Neutrophil (primary cell): Measurements from ENCODE around the gene HYAL4.
"Not testable (repeated sequence)": the region's sequence is repeated elsewhere in the genome, so short reads cannot be mapped to it uniquely, and the experiment has no call there.

Source experiments
- H3K27ac ChIP-seq: fragments of 200-600 bp; sonication (generic); 2 replicates; pipeline ENCODE4 v1.5.1; 2016; ENCODE audit warnings: mild to moderate bottlenecking, moderate library complexity
- H3K27me3 ChIP-seq: fragments of 200-600 bp; sonication (generic); 2 replicates; pipeline ENCODE4 v1.6.0; 2016; ENCODE audit warnings: mild to moderate bottlenecking
- H3K36me3 ChIP-seq: fragments of 200-600 bp; sonication (generic); 2 replicates; pipeline ENCODE4 v1.5.1; 2017
- H3K4me1 ChIP-seq, 2 experiments: fragments of 200-600 bp in 1 of 2; sonication (generic) in 1 of 2; 1 replicate in 1 of 2; 2 replicates in 1 of 2; pipeline versions ENCODE4 v1.5.1 to v1.6.1; 2013 to 2016; ENCODE audit warnings: low read depth in 1 of 2, low read length in 1 of 2, mild to moderate bottlenecking in 1 of 2, moderate library complexity in 1 of 2; ENCODE audit not compliant: control insufficient read depth in 1 of 2, insufficient read depth in 1 of 2
- H3K4me3 ChIP-seq, 2 experiments: fragments of 200-600 bp in 1 of 2; sonication (generic) in 1 of 2; 1 replicate in 1 of 2; 2 replicates in 1 of 2; pipeline ENCODE4 v1.5.1; 2013 to 2016; ENCODE audit warnings: low read depth in 1 of 2, low read length in 1 of 2, mild to moderate bottlenecking in 1 of 2, moderate library complexity in 1 of 2
- H3K9me3 ChIP-seq: fragments of 200-600 bp; sonication (generic); 2 replicates; pipeline ENCODE4 v1.5.1; 2016
- TF ChIP-seq, protein P1 (sequence below): fragments of 200-600 bp; sonication (generic); IDR thresholded peaks from 2 replicates; pipeline ENCODE4 v1.5.1; 2016; ENCODE audit warnings: antibody characterized with exemption

HYAL4 gene

DNA sequence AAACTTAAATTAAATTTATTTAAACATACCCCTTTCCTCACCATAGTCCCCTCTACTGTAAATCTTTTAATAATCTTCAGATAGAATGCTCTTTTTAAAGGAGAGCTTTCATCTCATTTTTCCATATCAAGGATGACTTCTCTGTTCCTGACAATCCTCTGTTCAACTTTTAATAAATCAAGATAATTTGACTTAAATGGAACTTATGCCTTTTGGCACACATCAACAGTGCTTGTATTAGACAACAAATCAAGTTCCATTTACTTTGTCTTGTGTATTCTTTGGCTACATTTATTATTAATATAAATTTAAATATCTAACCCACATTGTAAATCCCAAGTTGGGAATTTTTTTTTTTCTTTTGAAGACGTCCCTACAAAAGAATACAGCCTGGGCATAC is 42.7 kb upstream of the HYAL4 start:
- TF ChIP-seq, protein P1, sequence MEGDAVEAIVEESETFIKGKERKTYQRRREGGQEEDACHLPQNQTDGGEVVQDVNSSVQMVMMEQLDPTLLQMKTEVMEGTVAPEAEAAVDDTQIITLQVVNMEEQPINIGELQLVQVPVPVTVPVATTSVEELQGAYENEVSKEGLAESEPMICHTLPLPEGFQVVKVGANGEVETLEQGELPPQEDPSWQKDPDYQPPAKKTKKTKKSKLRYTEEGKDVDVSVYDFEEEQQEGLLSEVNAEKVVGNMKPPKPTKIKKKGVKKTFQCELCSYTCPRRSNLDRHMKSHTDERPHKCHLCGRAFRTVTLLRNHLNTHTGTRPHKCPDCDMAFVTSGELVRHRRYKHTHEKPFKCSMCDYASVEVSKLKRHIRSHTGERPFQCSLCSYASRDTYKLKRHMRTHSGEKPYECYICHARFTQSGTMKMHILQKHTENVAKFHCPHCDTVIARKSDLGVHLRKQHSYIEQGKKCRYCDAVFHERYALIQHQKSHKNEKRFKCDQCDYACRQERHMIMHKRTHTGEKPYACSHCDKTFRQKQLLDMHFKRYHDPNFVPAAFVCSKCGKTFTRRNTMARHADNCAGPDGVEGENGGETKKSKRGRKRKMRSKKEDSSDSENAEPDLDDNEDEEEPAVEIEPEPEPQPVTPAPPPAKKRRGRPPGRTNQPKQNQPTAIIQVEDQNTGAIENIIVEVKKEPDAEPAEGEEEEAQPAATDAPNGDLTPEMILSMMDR = no peak
- peaks cover 8 to 12% of the 10 kb centered on the region in 2 experiments for H3K4me1 ChIP-seq

DNA sequence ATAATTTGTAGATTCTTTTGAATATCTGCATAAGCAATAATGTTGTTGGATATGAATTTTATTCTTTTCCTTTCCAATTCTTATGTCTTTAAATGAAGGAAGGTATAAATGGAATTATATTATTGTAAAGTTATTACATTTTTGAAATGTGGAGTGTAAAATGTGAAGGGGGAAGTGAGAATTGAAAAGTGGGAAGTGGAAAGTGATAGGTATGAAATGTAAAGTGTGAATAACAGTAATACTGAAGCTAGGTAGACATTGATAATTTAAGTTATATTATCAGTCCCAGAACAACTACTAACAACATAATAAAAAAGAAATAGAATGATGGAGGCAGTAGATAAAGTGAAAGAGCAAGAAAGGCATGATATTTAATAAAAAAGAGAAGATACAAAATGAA is 39.7 kb upstream of the HYAL4 start:
- H3K4me3 ChIP-seq = no peak overlapping the region
- H3K4me1 ChIP-seq = no peaks in the 10 kb centered on the region
- H3K9me3 ChIP-seq = no peaks in the 10 kb centered on the region
- H3K27me3 ChIP-seq = no peaks in the 10 kb centered on the region
- no peaks in the 10 kb centered on the region for H3K36me3 ChIP-seq
- TF ChIP-seq, protein P1 = no peak
- no peak overlapping the region for H3K27ac ChIP-seq

More for the DNA sequence above, 42.7 kb upstream of the HYAL4 start:
- Histone ChIP-seq H3K9me3 (no peaks in the 10 kb centered on the region), H3K27me3 (no peaks in the 10 kb centered on the region), H3K27ac (no peak overlapping the region), H3K4me3 (no peak overlapping the region), H3K36me3 (no peaks in the 10 kb centered on the region)

DNA sequence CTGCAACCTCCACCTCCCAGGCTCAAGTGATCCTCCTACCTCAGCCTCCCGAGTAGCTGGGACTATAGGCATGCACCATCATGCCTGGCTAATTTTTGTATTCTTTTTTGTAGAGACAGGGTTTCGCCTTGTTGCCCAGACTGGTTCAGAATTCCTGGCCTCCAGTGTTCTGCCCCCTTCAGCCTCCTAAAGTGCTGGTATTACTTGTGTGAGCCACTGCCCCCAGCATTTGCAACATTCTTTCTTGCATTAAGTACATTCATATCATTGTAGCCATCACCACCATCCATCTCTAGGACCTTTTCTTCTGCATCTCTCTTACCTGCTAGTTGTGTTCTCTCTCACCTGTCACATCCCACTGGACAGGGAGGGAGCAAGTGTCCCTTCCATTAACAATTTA is 35.5 kb upstream of the HYAL4 start:
- Histone ChIP-seq H3K4me3 (no peak overlapping the region), H3K9me3 (no peaks in the 10 kb centered on the region), H3K36me3 (no peaks in the 10 kb centered on the region), H3K4me1 (no peaks in the 10 kb centered on the region), H3K27ac (no peak overlapping the region), H3K27me3 (no peaks in the 10 kb centered on the region)
- TF ChIP-seq, protein P1 = no peak

DNA sequence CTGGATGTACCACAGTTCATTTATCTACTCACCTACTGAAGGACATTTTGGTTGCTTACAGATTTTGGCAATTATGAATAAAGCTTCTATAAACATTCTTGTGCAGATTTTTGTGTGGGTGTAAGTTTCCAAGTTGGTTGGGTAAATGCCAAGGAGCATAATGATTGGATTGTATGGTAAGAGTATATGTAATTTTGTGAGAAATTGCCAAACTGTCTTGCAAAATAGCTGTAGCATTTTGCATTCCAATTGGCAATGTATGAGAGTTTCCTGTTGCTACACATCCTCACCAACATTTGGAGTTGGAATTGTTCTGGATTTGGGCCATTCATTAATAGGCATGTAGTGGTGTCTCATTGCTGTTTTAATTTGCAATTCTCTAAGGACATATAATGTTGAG is 33.9 kb upstream of the HYAL4 start:
- Histone ChIP-seq H3K36me3 (no peaks in the 10 kb centered on the region), H3K27me3 (no peaks in the 10 kb centered on the region), H3K27ac (no peak overlapping the region), H3K9me3 (no peaks in the 10 kb centered on the region), H3K4me3 (no peak overlapping the region), H3K4me1 (no peaks in the 10 kb centered on the region)
- TF ChIP-seq, protein P1 = no peak

DNA sequence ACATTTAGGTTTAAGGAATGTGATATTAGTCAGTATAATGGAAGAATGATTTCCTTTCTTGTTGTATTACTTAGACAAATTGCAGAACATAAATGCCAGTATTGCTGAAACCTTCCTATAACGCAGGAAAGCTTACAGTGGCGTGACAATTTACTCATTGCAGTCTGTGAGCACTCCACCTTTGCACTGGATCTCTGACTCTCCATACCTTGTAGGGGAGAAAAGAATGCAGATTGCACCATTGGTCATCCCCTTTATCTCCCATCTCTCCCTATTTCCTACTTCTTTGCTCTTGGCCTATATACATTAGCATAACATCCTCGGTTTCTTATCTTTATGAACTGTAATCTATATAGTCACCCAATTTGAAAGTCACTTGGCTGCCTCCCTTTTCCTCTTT is 28.1 kb upstream of the HYAL4 start:
- TF ChIP-seq, protein P1 = no peak
- no peaks in the 10 kb centered on the region for H3K36me3 ChIP-seq
- no peak overlapping the region for H3K4me3 ChIP-seq
- no peaks in the 10 kb centered on the region for H3K27me3 ChIP-seq
- no peaks in the 10 kb centered on the region for H3K4me1 ChIP-seq
- H3K9me3 ChIP-seq = no peaks in the 10 kb centered on the region
- H3K27ac ChIP-seq = no peak overlapping the region

DNA sequence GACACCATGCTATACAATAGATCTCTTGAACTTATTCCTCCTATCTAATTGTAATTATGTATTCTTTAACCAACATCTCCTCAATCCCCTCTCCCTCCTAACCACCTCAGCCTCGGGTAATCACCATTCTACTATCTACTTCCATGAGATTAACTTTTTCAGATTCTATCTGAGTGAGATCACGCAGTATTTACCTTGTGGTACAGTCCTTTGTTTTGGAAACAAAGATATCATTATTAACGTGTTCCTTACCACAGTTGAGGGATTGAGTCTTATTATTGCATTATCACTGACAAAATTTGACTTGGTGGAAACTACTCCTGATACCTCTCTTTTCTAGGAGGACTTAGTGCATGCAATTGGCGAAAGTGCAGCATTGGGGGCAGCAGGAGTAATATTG is 26.0 kb upstream of the HYAL4 start:
- Histone ChIP-seq H3K4me1 (no peaks in the 10 kb centered on the region), H3K4me3 (no peak overlapping the region), H3K9me3 (no peaks in the 10 kb centered on the region), H3K27me3 (no peaks in the 10 kb centered on the region), H3K36me3 (no peaks in the 10 kb centered on the region), H3K27ac (no peak overlapping the region)
- TF ChIP-seq, protein P1 = no peak

DNA sequence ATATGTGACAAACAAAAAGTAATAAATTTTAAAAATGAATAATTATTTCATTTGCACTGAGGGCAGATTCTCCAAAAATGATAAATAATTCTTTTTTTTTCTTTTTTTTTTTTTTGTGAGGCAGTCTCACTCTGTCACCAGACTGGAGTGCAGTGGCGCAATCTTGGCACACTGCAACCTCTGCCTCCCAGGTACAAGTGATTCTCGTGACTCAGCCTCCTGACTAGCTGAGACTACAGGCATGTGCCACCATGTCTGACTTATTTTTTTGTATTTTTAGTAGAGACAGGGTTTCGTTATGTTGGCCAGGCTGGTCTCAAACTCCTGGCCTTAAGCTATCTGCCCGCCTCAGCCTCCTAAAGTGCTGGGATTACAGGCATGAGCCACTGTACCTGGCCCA is 25.2 kb upstream of the HYAL4 start:
- not testable (repeated sequence) for H3K4me1 ChIP-seq, H3K4me3 ChIP-seq, H3K27ac ChIP-seq, H3K36me3 ChIP-seq, H3K27me3 ChIP-seq, H3K9me3 ChIP-seq
